Endodermal cell (in vitro differentiated cells): ENCODE data around the gene POMZP3. TPM values are rescaled to one million over a fixed set of nuclear protein-coding genes. Genes with fewer than 3 reads are reported as not detected.
"Not testable (repeated sequence)": the region's sequence is repeated elsewhere in the genome, so short reads cannot be mapped to it uniquely, and the experiment has no call there.

Experiments
- DNase-seq: peaks from one replicate; pipeline ENCODE4 v3.0.0-alpha.2; 2017
- H3K27ac ChIP-seq: 2 replicates; pipeline ENCODE4 v1.5.1; 2013; ENCODE audit warnings: mild to moderate bottlenecking, low read depth, low read length, moderate library complexity
- H3K27me3 ChIP-seq: 2 replicates; pipeline ENCODE4 v1.6.1; 2013; ENCODE audit warnings: mild to moderate bottlenecking, low read length, moderate library complexity; ENCODE audit not compliant: insufficient read depth, control insufficient read depth, poor library complexity, severe bottlenecking
- H3K36me3 ChIP-seq: 2 replicates; pipeline ENCODE4 v1.7.0; 2013; ENCODE audit warnings: mild to moderate bottlenecking, low read length, moderate library complexity; ENCODE audit not compliant: control insufficient read depth, insufficient read depth
- H3K4me1 ChIP-seq: one replicate; pipeline ENCODE4 v1.7.0; 2013; ENCODE audit warnings: low read length; ENCODE audit not compliant: control insufficient read depth, insufficient read depth
- H3K4me3 ChIP-seq: 2 replicates; pipeline ENCODE4 v1.5.1; 2013; ENCODE audit warnings: mild to moderate bottlenecking, low read length, moderate library complexity
- H3K9ac ChIP-seq: 2 replicates; pipeline ENCODE4 v1.6.1; 2013; ENCODE audit warnings: mild to moderate bottlenecking, low read length, moderate library complexity; ENCODE audit not compliant: poor library complexity, severe bottlenecking; ENCODE audit errors: extremely low read depth
- H3K9me3 ChIP-seq: 2 replicates; pipeline ENCODE4 v1.6.1; 2013; ENCODE audit warnings: mild to moderate bottlenecking, low read length, moderate library complexity; ENCODE audit not compliant: control insufficient read depth
- H3K27ac Mint-ChIP-seq: 2 replicates; pipeline ENCODE4 v1.8.0; 2020; ENCODE audit warnings: mixed read lengths
- H3K27me3 Mint-ChIP-seq: 2 replicates; pipeline ENCODE4 v1.8.0; 2021; ENCODE audit warnings: mild to moderate bottlenecking, mixed read lengths; ENCODE audit not compliant: insufficient read depth
- H3K36me3 Mint-ChIP-seq: 2 replicates; pipeline ENCODE4 v1.8.0; 2020; ENCODE audit warnings: low read depth, mixed read lengths
- H3K4me1 Mint-ChIP-seq: 2 replicates; pipeline ENCODE4 v1.8.0; 2020; ENCODE audit warnings: mixed read lengths
- H3K4me3 Mint-ChIP-seq: 2 replicates; pipeline ENCODE4 v1.8.0; 2020; ENCODE audit warnings: mild to moderate bottlenecking, moderate library complexity, mixed read lengths
- H3K9me3 Mint-ChIP-seq: 2 replicates; pipeline ENCODE4 v1.8.0; 2020; ENCODE audit warnings: mild to moderate bottlenecking, mixed read lengths
- WGBS, 2 experiments: methylation state at CpG; one replicate each; pipeline versions ENCODE4 v1.1.5 to v1.1.7; 2013; ENCODE audit warnings: missing lambda C conversion rate in 2 of 2, mixed read lengths in 1 of 2; ENCODE audit not compliant: insufficient coverage in 1 of 2, insufficient read length in 1 of 2; 5-methylcytosine and 5-hydroxymethylcytosine counted together
- total RNA-seq, 2 donors: library from RNA; stranded (reverse); fragmentation: NEBNext Ultra II Directional in 1 of 2; extraction: Animal tissue kit (Norgen Biotek cat#: 25700) in 1 of 2; gene quantifications; 2 replicates in 1 of 2; 3 replicates in 1 of 2; pipeline ENCODE4 v1.2.1, GENCODE V29; 2021

POMZP3 gene
- total RNA-seq, 2 donors from 2014 or later, result 8.2 to 13.3 TPM

- not testable (repeated sequence) for H3K27ac Mint-ChIP-seq, H3K4me1 ChIP-seq, H3K27me3 ChIP-seq, H3K36me3 Mint-ChIP-seq, H3K27me3 Mint-ChIP-seq, H3K4me3 ChIP-seq, H3K36me3 ChIP-seq, H3K27ac ChIP-seq, H3K4me3 Mint-ChIP-seq, DNase-seq, H3K9me3 ChIP-seq, H3K9ac ChIP-seq, H3K9me3 Mint-ChIP-seq
- peaks cover 11% of the 10 kb centered on the region for H3K4me1 Mint-ChIP-seq
These were observed 28.4 kb downstream of the POMZP3 start for GRCh38 chr7:76598590-76599264.

GRCh38 chr7:76597288-76597687, 29.8 kb downstream of the POMZP3 start:
- H3K36me3 ChIP-seq, H3K9me3 ChIP-seq, H3K27ac Mint-ChIP-seq, H3K27ac ChIP-seq, H3K27me3 Mint-ChIP-seq, H3K27me3 ChIP-seq, DNase-seq, H3K4me1 ChIP-seq, H3K4me3 Mint-ChIP-seq, H3K36me3 Mint-ChIP-seq, H3K9ac ChIP-seq, H3K4me3 ChIP-seq, H3K9me3 Mint-ChIP-seq: not testable (repeated sequence)
- H3K4me1 Mint-ChIP-seq, result peaks cover 11% of the 10 kb centered on the region
- no CpG with 5 or more reads among the region's 1 CpG for WGBS, 2 experiments

- not testable (repeated sequence) for H3K4me1 Mint-ChIP-seq
These were observed 34.4 kb downstream of the POMZP3 start for GRCh38 chr7:76592694-76593093.

GRCh38 chr7:76591602-76592304, 35.3 kb downstream of the POMZP3 start:
- H3K9ac ChIP-seq, H3K27me3 Mint-ChIP-seq, H3K9me3 Mint-ChIP-seq, H3K27ac ChIP-seq, H3K27me3 ChIP-seq, H3K9me3 ChIP-seq, H3K4me3 Mint-ChIP-seq, H3K4me3 ChIP-seq, H3K27ac Mint-ChIP-seq, H3K36me3 Mint-ChIP-seq, DNase-seq, H3K36me3 ChIP-seq, H3K4me1 ChIP-seq: not testable (repeated sequence)
- 100% methylated on average over 2 of the region's 2 CpGs; no CpG with 5 or more reads in 1 of the 2 experiments for WGBS, 2 experiments
- H3K4me1 Mint-ChIP-seq, result peaks cover 10% of the 10 kb centered on the region

More at GRCh38 chr7:76592694-76593093, 34.4 kb downstream of the POMZP3 start:
- not testable (repeated sequence) for H3K9me3 ChIP-seq, H3K27ac Mint-ChIP-seq, H3K4me3 Mint-ChIP-seq, H3K27me3 Mint-ChIP-seq, H3K9me3 Mint-ChIP-seq, DNase-seq, H3K36me3 Mint-ChIP-seq, H3K4me3 ChIP-seq, H3K27me3 ChIP-seq, H3K9ac ChIP-seq, H3K27ac ChIP-seq, H3K4me1 ChIP-seq, H3K36me3 ChIP-seq
- WGBS, 2 experiments, result 100% methylated on average over 2 of the region's 2 CpGs; no CpG with 5 or more reads in 1 of the 2 experiments

- H3K9ac ChIP-seq, H3K27ac Mint-ChIP-seq, H3K9me3 ChIP-seq, H3K36me3 ChIP-seq, H3K4me1 ChIP-seq, H3K27ac ChIP-seq, H3K4me3 ChIP-seq, H3K4me3 Mint-ChIP-seq, DNase-seq, H3K9me3 Mint-ChIP-seq, H3K27me3 ChIP-seq, H3K36me3 Mint-ChIP-seq, H3K27me3 Mint-ChIP-seq: not testable (repeated sequence)
- H3K4me1 Mint-ChIP-seq, result peaks cover 17% of the 10 kb centered on the region
- whole genome bisulfite sequencing, 2 experiments, result 95% methylated on average over 2 of the region's 3 CpGs; no CpG with 5 or more reads in 1 of the 2 experiments
These were observed 36.0 kb downstream of the POMZP3 start for GRCh38 chr7:76591033-76591432.

GRCh38 chr7:76588586-76588985, 38.5 kb downstream of the POMZP3 start:
- H3K27ac Mint-ChIP-seq, H3K4me3 ChIP-seq, DNase-seq, H3K4me3 Mint-ChIP-seq, H3K36me3 ChIP-seq, H3K9me3 ChIP-seq, H3K27me3 Mint-ChIP-seq, H3K27me3 ChIP-seq, H3K27ac ChIP-seq, H3K4me1 ChIP-seq, H3K9me3 Mint-ChIP-seq, H3K9ac ChIP-seq, H3K36me3 Mint-ChIP-seq: not testable (repeated sequence)
- peaks cover 26% of the 10 kb centered on the region for H3K4me1 Mint-ChIP-seq
- no CpG with 5 or more reads among the region's 1 CpG for WGBS, 2 experiments
